Measurements from ENCODE around the gene ZNF652.

DNA sequence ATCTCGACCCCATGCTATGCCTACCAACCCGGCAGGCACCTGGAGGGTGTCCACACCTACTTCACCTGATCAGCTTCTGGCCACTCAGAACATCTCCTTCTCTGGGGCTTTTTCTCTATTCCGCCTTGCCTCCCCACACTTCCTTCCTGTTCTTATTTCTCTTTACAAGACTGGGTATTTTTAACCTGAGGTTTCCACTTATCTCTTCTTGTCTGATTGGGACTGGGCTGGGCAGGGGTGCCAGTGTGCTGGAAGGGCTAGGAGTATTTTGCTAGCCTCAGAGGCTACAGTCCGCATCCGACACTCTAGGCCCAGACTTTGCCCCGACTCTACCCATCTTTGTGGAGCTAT is 26.2 kb upstream of the ZNF652 start:
- TF ChIP-seq CTCF (IDR thresholded peaks at IDR 0.05; ENCODE audit: insufficient read depth, low read length, poor library complexity, severe bottlenecking): no peak
- no peak for TF ChIP-seq EZH2phosphoT487 (conservative IDR thresholded peaks at IDR 0.05; ENCODE audit: low read length)
